Measurements from ENCODE around the gene LRRC51.

- no peak for TF ChIP-seq POLR2A (IDR thresholded peaks at IDR 0.05; ENCODE audit: low read depth, low read length)
- no peak for TF ChIP-seq TAF1 (IDR thresholded peaks at IDR 0.05; ENCODE audit: low read depth, low read length)
- no peak for TF ChIP-seq POLR2AphosphoS5 (IDR thresholded peaks at IDR 0.05; ENCODE audit: low read depth, low read length)
Measured at GRCh38 chr11:72075756-72076155, 4.9 kb upstream of the LRRC51 start.
